SJSA1 (cell line): ENCODE data around the gene CADPS. TPM values are rescaled to one million over a fixed set of nuclear protein-coding genes. Genes with fewer than 3 reads are reported as not detected.

ENCODE experiments used
- DNase-seq, 2 experiments: peaks; one replicate each; pipeline ENCODE4 v3.0.0-alpha.2; 2015 to 2020; ENCODE audit warnings: low spot score in 2 of 2, low read depth in 1 of 2
- H3K27ac ChIP-seq: fragments of 250-450 bp; sonication (Bioruptor Pico); 2 replicates; pipeline ENCODE4 v1.5.1; 2020; ENCODE audit warnings: mild to moderate bottlenecking, moderate library complexity
- H3K27me3 ChIP-seq: fragments of 250-450 bp; sonication (Bioruptor Pico); replicated peaks from 2 replicates; pipeline ENCODE4 v1.5.1; 2020; ENCODE audit warnings: mild to moderate bottlenecking, moderate library complexity
- H3K36me3 ChIP-seq: fragments of 250-450 bp; sonication (Bioruptor Pico); 2 replicates; pipeline ENCODE4 v1.5.1; 2020; ENCODE audit warnings: mild to moderate bottlenecking
- H3K4me1 ChIP-seq: fragments of 250-450 bp; sonication (Bioruptor Pico); replicated peaks from 2 replicates; pipeline ENCODE4 v1.6.1; 2021; ENCODE audit warnings: mild to moderate bottlenecking
- H3K4me3 ChIP-seq: fragments of 250-450 bp; sonication (Bioruptor Pico); 2 replicates; pipeline ENCODE4 v1.5.1; 2020; ENCODE audit warnings: mild to moderate bottlenecking
- H3K9me3 ChIP-seq: fragments of 250-450 bp; sonication (Bioruptor Pico); replicated peaks from 2 replicates; pipeline ENCODE4 v1.5.1; 2020; ENCODE audit warnings: mild to moderate bottlenecking
- total RNA-seq: library from RNA; depleted of rRNA; stranded (reverse); fragments of >200 nt; shearing (Covaris generic); gene quantifications from 2 replicates; pipeline ENCODE4 v1.2.3, GENCODE V29; 2014

Gene CADPS
- total RNA-seq, 1 experiment from 2014 or later, result not detected

DNA sequence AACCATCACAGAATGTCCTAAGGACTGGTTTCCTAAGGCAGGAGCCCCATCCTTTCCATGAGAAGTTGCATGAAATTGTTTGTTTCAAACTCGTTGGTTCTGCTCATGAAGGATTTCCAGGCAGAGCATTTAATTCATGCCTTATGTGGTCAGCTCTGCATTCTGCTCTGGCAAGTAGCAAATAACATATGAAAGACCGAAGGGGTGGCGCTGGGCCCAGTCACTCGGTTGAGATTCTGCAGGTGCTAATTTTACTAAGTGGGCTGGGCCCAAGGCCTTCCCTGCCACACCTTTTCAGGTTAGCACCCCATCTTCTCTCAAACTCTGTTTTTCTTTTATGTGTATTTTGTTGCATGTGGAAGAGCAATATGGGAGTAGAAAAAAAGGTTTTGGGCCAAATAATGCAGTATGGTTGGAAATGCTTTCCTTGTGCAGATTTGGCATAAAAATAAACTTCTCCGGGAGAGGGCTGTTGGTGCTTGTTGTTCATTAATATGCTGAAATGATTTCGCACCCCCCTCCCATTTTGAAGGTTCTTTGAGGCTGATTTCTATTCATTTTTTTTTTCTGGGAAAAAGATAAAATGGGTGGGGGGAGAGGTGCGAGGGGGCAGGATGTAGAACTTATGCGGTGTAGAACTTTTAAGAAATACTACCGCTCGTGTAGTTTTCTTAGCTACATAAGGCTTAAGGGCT lies 318.9 kb downstream of the CADPS start:
- no peaks in the 10 kb centered on the region for H3K9me3 ChIP-seq
- H3K27me3 ChIP-seq, result no peaks in the 10 kb centered on the region
- H3K4me3 ChIP-seq, result no peak overlapping the region
- no peak overlapping the region for H3K27ac ChIP-seq
- no peaks in the 10 kb centered on the region for H3K4me1 ChIP-seq
- no peak for DNase-seq
- H3K36me3 ChIP-seq, result no peaks in the 10 kb centered on the region

DNA sequence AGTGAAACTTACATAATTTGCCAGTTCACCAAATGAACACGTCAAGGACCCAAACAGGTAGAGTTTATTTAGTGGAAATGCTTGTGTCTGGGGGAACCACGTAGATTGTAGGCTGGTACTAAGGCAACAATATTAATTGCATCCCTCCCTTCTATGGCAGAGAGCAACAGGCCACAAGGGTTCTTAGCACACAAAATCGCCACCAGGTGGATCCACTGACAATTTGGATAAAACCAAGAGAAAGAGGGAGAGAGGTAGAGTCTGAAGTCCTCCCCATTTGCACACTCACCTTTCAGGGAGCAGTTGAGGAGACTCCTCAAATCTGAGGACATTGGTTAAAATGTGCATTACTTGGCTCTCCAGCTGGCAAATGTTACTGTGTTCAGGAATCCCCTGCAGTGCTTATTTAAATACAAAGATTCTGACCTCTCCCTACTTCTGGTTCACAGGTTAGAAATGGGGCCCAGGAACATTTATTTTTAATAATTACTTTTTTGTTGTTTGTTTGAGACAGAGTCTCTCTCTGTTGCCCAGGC lies 320.9 kb downstream of the CADPS start:
- Histone ChIP-seq H3K9me3 (no peaks in the 10 kb centered on the region), H3K27ac (no peak overlapping the region), H3K27me3 (no peaks in the 10 kb centered on the region), H3K36me3 (no peaks in the 10 kb centered on the region), H3K4me3 (no peak overlapping the region), H3K4me1 (no peaks in the 10 kb centered on the region)
- DNase-seq, result no peak

DNA sequence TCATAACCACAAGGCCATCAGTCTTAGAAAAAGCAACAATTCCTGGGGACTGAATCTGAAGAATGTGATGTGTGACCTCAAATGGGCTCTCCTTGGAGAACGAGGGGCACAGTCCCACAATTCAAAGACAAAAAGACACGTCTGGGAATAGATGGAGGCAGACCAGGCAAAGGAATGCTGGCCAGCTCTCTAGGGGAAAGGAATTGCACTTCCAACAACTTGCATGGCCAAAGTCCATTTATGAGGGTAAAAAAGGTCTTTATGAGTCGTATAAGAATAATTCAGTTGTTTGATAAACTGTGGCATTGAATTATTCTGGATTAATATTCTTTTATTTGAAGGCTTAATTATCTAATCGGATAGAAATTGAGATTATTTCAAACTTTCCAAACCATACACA lies 321.4 kb downstream of the CADPS start:
- no peaks in the 10 kb centered on the region for H3K9me3 ChIP-seq
- H3K4me1 ChIP-seq, result no peaks in the 10 kb centered on the region
- no peaks in the 10 kb centered on the region for H3K36me3 ChIP-seq
- no peak overlapping the region for H3K27ac ChIP-seq
- no peaks in the 10 kb centered on the region for H3K27me3 ChIP-seq
- H3K4me3 ChIP-seq, result no peak overlapping the region
- DNase-seq, result no peak

DNA sequence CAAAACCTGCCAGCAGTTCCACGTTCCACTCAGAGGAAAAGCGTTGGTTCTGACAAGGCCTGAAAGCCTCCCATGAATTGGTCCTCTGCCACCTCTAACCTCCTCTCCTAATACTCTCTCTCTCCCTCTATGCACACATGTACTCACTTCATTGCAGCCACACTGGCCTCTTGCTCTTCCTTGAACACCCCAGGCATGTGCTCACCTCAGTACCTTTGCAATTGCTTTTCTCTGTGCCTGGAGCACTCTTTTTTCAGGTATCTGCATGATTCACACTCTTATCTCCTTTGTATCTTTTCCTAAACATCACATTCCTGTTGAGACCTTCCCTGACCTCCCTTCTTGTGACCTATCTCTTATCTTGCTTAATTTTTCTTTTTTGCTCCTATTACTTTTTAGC lies 323.7 kb downstream of the CADPS start:
- H3K9me3 ChIP-seq, result no peaks in the 10 kb centered on the region
- DNase-seq, result no peak
- H3K4me1 ChIP-seq, result no peaks in the 10 kb centered on the region
- H3K27ac ChIP-seq, result no peak overlapping the region
- H3K27me3 ChIP-seq, result no peaks in the 10 kb centered on the region
- no peak overlapping the region for H3K4me3 ChIP-seq
- no peaks in the 10 kb centered on the region for H3K36me3 ChIP-seq

DNA sequence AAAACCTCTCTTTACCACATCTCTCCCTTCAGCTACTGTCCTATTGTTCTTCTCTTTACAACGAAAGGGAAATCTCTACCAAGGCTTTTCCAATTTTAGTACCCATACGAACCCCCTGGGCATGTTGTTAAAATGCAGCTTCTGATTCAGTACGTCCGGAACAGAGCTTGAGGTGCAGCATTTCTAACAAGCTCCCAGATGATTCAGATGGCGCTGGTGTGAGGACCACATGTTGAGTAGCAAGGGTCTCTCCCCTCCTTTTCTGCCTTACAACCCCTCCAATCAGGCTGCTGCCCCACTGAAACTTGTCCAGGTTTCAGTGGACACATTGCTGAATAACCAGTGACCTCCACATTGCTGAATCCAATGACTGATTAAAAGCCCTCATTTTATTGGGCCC lies 324.8 kb downstream of the CADPS start:
- DNase-seq, result no peak
- no peak overlapping the region for H3K4me3 ChIP-seq
- H3K4me1 ChIP-seq, result no peaks in the 10 kb centered on the region
- H3K9me3 ChIP-seq, result no peaks in the 10 kb centered on the region
- no peaks in the 10 kb centered on the region for H3K27me3 ChIP-seq
- no peaks in the 10 kb centered on the region for H3K36me3 ChIP-seq
- H3K27ac ChIP-seq, result no peak overlapping the region

DNA sequence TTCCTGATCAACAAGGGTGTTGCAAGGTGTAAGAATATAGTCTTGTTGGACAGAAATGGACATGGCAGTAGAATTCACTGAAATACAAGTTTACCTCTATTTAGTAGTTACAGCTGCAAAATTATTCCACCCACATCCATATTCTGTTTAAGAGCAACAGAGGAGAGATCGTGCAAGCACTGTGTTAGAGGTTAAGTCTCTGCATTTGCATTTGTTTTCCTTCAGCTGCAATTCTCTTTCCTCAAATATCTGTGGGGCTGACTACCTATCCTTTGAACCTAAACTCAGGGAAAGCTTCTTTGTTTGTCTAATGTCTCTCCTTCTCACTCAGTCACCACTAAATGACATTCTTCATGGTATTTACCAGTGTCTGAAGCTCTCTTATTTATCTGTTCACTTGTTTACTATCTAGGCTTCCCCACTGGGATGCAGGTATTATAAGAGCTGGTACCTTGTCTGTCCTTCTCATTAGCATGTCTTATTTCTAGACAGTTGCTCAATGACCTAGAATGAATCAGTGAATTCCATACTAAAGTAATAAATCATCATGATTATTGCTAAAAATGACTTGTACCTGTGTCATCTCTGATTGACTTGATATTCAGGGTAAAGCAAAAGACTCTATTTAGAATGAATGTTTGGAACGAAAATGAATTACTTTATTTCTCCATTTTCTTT lies 326.5 kb downstream of the CADPS start:
- Histone ChIP-seq H3K27me3 (0 out of 2 replicates have a peak, but pooled peaks cover 3% of the 10 kb centered on the region), H3K27ac (no peak overlapping the region), H3K36me3 (no peaks in the 10 kb centered on the region), H3K4me1 (no peaks in the 10 kb centered on the region), H3K9me3 (no peaks in the 10 kb centered on the region), H3K4me3 (no peak overlapping the region)
- no peak for DNase-seq

DNA sequence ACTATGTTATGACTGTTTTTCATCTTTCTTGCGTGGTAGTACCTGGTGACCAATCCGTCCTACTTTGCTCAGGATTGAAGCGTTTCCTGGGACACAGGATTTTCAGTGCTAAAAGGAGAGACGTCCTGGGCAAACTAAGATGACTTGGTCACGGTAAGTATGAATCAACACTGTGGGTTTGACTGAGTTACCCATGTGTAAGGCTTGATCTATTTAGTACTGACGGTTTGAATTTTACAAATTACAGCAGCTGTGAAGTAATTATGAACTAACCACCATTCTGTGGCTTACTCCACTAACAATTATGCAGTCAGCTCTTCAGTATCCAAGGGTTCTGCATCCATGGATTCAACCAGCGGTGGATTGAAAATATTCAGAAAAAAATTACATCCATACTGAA lies 328.9 kb downstream of the CADPS start:
- Histone ChIP-seq H3K36me3 (no peaks in the 10 kb centered on the region), H3K27ac (no peak overlapping the region), H3K4me3 (no peak overlapping the region), H3K9me3 (no peaks in the 10 kb centered on the region), H3K27me3 (0 out of 2 replicates have a peak, but pooled peaks cover 3% of the 10 kb centered on the region), H3K4me1 (no peaks in the 10 kb centered on the region)
- no peak for DNase-seq

DNA sequence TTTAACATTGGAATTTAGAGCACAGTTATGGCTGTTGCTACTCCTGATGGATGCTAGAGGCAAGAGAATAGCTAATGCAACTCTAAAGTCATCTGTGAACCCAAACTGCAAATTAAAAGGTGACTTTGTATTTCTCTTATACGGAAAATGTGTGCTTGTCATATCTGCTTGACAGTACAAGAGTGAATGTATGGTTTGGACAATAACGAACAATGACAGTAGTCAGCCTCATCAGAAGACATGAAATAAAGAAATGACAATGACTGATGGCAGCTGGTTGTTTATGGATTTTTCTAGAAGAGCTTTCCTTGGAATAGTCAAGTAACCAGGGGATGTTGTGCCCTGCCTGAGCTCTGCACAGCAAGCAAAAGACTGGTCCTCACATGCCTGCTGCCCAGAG lies 333.0 kb downstream of the CADPS start:
- Histone ChIP-seq H3K36me3 (no peaks in the 10 kb centered on the region), H3K27ac (no peak overlapping the region), H3K27me3 (0 out of 2 replicates have a peak, but pooled peaks cover 7% of the 10 kb centered on the region), H3K9me3 (no peaks in the 10 kb centered on the region), H3K4me3 (no peak overlapping the region), H3K4me1 (no peaks in the 10 kb centered on the region)
- DNase-seq, result no peak

DNA sequence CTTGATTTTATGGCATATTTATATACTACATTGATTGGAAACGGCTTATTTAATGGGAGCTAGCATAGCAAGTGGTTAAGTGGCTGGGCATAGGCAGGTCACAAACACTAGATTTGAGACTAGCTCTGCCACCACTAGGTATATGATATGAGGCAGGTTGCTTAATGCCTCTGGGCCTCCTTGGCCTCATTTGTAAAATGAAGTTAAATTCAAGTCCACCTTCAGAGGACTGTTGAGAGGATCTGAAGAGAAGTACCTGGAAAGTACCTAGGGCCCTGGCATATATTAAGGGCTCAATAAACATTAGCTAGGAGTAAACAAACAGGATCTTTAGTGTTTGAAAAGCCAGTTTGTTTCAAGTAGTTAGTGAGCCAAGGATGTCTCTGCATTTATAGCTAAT lies 335.5 kb downstream of the CADPS start:
- Histone ChIP-seq H3K36me3 (no peaks in the 10 kb centered on the region), H3K9me3 (no peaks in the 10 kb centered on the region), H3K27me3 (peaks cover 4% of the 10 kb centered on the region; the same call in 1 of the 2 replicates), H3K4me1 (no peaks in the 10 kb centered on the region), H3K27ac (no peak overlapping the region), H3K4me3 (no peak overlapping the region)
- DNase-seq, result no peak

DNA sequence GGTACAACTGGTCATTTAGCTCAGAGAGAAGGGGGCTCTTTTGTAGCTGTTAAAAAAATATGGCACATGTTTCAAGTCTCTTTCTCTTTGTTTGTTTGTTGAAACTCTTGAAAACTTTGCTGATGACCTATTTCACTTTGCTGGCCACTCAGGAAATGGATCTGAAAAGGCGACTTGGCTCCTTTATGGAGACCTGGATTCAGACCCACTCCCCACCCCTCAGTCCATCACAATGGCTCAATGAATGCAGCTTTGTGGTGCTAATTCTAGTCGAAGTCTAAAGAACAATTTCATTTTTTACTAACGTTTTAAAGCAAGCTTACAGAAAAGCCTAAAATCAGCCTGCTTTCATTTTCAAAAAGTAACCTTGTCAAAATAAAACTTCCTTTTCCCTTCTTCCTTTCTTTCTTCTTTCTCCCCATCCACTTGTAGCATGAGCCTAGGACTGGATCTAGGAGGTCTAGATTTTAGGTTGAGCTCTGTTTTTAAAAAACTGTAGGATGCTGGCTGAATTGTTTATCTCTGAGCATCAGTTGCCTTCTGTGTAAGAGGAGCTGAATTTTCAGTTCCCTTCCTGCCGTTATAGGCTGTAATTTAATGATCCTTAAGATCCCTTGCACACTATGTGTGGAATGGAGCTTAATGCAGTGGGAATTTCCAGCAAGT lies 336.4 kb downstream of the CADPS start:
- H3K9me3 ChIP-seq, result no peaks in the 10 kb centered on the region
- peaks cover 4% of the 10 kb centered on the region; the same call in 1 of the 2 replicates for H3K27me3 ChIP-seq
- no peak for DNase-seq
- no peaks in the 10 kb centered on the region for H3K36me3 ChIP-seq
- H3K4me1 ChIP-seq, result no peaks in the 10 kb centered on the region
- H3K4me3 ChIP-seq, result no peak overlapping the region
- no peak overlapping the region for H3K27ac ChIP-seq

DNA sequence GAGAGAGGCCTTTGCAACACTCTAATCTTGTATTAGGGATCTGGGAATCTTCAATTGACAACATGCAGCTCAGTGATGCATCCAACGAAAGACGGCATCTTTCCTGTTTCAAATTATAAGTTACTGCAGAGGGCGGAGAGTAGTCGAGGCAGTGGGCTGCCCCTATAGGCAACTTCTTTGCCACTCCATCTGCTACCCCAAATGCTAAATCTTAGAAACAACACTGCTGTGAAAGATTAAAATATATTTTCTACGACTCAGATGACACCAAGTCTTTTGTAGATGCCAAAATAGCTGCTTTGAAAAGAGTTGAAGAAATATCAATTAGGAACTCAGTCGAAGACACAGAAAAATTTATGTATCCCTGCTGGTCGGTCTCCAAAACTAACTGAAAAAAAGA lies 340.9 kb downstream of the CADPS start:
- Histone ChIP-seq H3K9me3 (no peaks in the 10 kb centered on the region), H3K4me1 (no peaks in the 10 kb centered on the region), H3K27ac (no peak overlapping the region), H3K36me3 (no peaks in the 10 kb centered on the region), H3K27me3 (no peaks in the 10 kb centered on the region; the same call in 1 of the 2 replicates), H3K4me3 (no peak overlapping the region)
- DNase-seq, result no peak

DNA sequence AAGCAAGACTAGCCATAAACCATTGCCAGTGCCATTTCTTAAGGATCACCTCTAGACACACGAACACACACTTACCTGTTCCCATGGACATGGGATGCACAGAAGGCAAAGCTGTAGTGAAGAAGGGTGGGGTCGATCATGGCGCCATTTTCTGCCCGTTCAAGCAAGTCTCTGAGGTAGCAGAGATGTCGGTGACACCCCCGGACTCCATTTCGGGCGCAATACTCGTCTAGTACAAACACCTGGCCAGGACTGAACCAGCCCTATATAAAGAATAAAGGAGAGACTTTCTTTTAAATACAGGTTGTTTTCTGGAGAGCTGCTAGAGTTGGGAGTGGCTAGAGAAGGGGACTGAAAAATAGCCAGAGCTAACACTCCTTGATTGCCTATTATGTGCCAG lies 342.4 kb downstream of the CADPS start:
- Histone ChIP-seq H3K9me3 (no peaks in the 10 kb centered on the region), H3K36me3 (no peaks in the 10 kb centered on the region), H3K4me1 (no peaks in the 10 kb centered on the region), H3K27me3 (no peaks in the 10 kb centered on the region; the same call in 1 of the 2 replicates), H3K4me3 (no peak overlapping the region), H3K27ac (no peak overlapping the region)
- DNase-seq, result no peak

DNA sequence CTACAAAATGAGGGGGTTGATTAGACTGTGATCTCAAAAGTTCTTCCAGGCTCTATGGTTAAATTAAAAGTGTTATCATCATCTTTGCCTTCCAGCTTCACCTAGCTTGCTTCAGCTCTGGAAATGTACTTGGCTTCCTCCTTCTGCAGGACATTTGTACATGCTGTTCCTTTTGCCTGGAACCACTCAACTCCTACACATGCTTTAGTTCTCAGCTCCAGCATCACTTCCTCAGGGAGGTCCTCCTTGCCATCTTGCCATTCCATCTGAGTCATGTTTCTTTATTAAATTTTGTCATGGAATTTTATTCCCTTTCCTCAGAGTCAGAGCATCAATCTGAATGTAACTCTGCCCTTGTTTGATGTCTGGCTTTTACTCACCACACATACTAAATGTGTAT lies 343.2 kb downstream of the CADPS start:
- H3K4me1 ChIP-seq, result no peaks in the 10 kb centered on the region
- no peak for DNase-seq
- H3K9me3 ChIP-seq, result no peaks in the 10 kb centered on the region
- no peaks in the 10 kb centered on the region; the same call in 1 of the 2 replicates for H3K27me3 ChIP-seq
- H3K36me3 ChIP-seq, result no peaks in the 10 kb centered on the region
- no peak overlapping the region for H3K27ac ChIP-seq
- no peak overlapping the region for H3K4me3 ChIP-seq

DNA sequence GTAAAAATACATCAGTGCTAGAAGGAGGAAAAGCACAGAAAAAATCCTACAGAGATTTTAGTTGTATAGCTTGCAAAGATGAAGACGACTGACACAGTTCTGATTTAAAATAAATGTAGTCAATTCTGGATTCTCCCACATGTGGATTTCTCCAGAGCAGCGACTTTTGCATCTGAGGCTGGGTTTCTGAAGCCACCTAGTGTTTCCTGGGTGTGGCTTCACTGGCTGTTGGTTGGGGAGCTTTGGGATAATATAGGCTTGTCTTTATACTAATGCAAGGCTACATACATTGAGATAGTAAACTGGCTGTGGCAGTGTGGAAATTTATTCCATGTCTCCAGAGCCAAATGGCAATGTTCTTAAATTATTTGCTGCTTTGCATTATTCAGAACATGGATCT lies 343.7 kb downstream of the CADPS start:
- no peaks in the 10 kb centered on the region; the same call in 1 of the 2 replicates for H3K27me3 ChIP-seq
- no peaks in the 10 kb centered on the region for H3K4me1 ChIP-seq
- no peak overlapping the region for H3K4me3 ChIP-seq
- no peaks in the 10 kb centered on the region for H3K36me3 ChIP-seq
- DNase-seq, result no peak
- no peak overlapping the region for H3K27ac ChIP-seq
- no peaks in the 10 kb centered on the region for H3K9me3 ChIP-seq
